Measurements from ENCODE around the gene R3HDM2.
A peak's percentile ranks its signal among the peaks of the same experiment; 100 is the strongest.

Gene R3HDM2

GRCh38 chr12:57229046-57229633 is 201.7 kb downstream of the R3HDM2 start:
- no peak for DNase-seq (ENCODE audit: low spot score)

- DNase-seq (ENCODE audit: low spot score), result no peak
Measured at GRCh38 chr12:57227315-57228115, 203.3 kb downstream of the R3HDM2 start.

GRCh38 chr12:57226588-57227314 is 204.1 kb downstream of the R3HDM2 start:
- DNase-seq (ENCODE audit: low spot score), result no peak

GRCh38 chr12:57225680-57226210 is 205.1 kb downstream of the R3HDM2 start:
- DNase-seq (ENCODE audit: low spot score), result no peak

GRCh38 chr12:57224973-57225679 is 205.7 kb downstream of the R3HDM2 start:
- no peak for DNase-seq (ENCODE audit: low spot score)

GRCh38 chr12:57224278-57224972 is 206.4 kb downstream of the R3HDM2 start:
- no peak for DNase-seq (ENCODE audit: low spot score)

- no peak for DNase-seq (ENCODE audit: low spot score)
Measured at GRCh38 chr12:57223191-57224165, 207.4 kb downstream of the R3HDM2 start.

- DNase-seq (ENCODE audit: low spot score), result no peak
Measured at GRCh38 chr12:57222286-57223190, 208.3 kb downstream of the R3HDM2 start.

- no peak for DNase-seq (ENCODE audit: low spot score)
Measured at GRCh38 chr12:57221169-57221917, 209.5 kb downstream of the R3HDM2 start.

GRCh38 chr12:57220770-57221168 is 210.1 kb downstream of the R3HDM2 start:
- DNase-seq (ENCODE audit: low spot score), result no peak

- DNase-seq (ENCODE audit: low spot score), result no peak
Measured at GRCh38 chr12:57219993-57220754, 210.7 kb downstream of the R3HDM2 start.

- no peak for DNase-seq (ENCODE audit: low spot score)
Measured at GRCh38 chr12:57219205-57219992, 211.4 kb downstream of the R3HDM2 start.

GRCh38 chr12:57218030-57218853 is 212.6 kb downstream of the R3HDM2 start:
- no peak for DNase-seq (ENCODE audit: low spot score)

GRCh38 chr12:57216921-57217879 is 213.6 kb downstream of the R3HDM2 start:
- DNase-seq (ENCODE audit: low spot score), result peak; percentile 71

All from HuH-7.5 (cell line).